ENCODE results near the gene ROS1. TPM values are rescaled to one million over a fixed set of nuclear protein-coding genes. Genes with fewer than 3 reads are reported as not detected.

The ROS1 gene
- total RNA-seq, 4 donors from 2014 or later: not detected

DNA sequence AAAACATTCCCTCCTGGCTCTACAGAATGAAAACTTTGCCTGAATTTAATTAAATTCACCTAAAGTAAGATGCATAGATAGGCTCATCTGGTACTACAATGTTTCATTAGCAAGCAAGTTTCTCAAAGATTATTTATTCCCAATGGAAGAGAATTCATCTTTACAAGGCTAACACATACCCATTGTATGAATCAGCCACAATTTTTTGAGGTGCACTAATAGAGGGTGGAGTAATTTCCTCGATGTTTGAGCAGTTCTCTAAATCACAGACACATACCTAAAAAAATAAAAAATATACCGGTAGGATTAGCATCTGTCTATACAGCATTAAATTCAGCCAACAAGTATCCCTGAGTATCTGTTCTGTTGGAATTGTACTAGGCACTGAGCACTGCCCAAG is 32.7 kb downstream of the ROS1 start:
- no peak for ATAC-seq
- no peak overlapping the region for H3K27ac ChIP-seq
- in situ Hi-C loops (cut with MboI; ENCODE audit: low sequenced_read_pairs in 4 of 4) (no loop called here), intact Hi-C loops (cut with DNase I; ENCODE audit: low total_unique reads) (loop anchor here (10.0 kb wide), 2 partner anchors 258 to 418 kb away; no protein-coding TSS in a partner anchor)
- no peaks in the 10 kb centered on the region for H3K27me3 ChIP-seq
- H3K36me3 ChIP-seq: no peaks in the 10 kb centered on the region
- no peak overlapping the region for H3K4me3 ChIP-seq
- DNase-seq: no peak
- TF ChIP-seq, protein P1, sequence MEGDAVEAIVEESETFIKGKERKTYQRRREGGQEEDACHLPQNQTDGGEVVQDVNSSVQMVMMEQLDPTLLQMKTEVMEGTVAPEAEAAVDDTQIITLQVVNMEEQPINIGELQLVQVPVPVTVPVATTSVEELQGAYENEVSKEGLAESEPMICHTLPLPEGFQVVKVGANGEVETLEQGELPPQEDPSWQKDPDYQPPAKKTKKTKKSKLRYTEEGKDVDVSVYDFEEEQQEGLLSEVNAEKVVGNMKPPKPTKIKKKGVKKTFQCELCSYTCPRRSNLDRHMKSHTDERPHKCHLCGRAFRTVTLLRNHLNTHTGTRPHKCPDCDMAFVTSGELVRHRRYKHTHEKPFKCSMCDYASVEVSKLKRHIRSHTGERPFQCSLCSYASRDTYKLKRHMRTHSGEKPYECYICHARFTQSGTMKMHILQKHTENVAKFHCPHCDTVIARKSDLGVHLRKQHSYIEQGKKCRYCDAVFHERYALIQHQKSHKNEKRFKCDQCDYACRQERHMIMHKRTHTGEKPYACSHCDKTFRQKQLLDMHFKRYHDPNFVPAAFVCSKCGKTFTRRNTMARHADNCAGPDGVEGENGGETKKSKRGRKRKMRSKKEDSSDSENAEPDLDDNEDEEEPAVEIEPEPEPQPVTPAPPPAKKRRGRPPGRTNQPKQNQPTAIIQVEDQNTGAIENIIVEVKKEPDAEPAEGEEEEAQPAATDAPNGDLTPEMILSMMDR (IDR thresholded peaks at IDR 0.05 in 4 of 5, conservative IDR thresholded peaks at IDR 0.05 in 1 of 5): no peak
- TF ChIP-seq POLR2A (IDR thresholded peaks at IDR 0.05): no peak
- H3K9me3 ChIP-seq: no peaks in the 10 kb centered on the region
- H3K4me1 ChIP-seq: peaks cover 7 to 11% of the 10 kb centered on the region in 2 donors

- intact Hi-C loops (cut with DNase I; ENCODE audit: low total_unique reads): loop anchor here (10.0 kb wide), 2 partner anchors 257 to 417 kb away; no protein-coding TSS in a partner anchor
- in situ Hi-C loops (cut with MboI; ENCODE audit: low sequenced_read_pairs in 4 of 4): no loop called here
- H3K36me3 ChIP-seq: no peaks in the 10 kb centered on the region
- no peak overlapping the region for H3K4me3 ChIP-seq
- DNase-seq (no peak), ATAC-seq (no peak)
- no peaks in the 10 kb centered on the region for H3K27me3 ChIP-seq
- H3K27ac ChIP-seq: no peak overlapping the region
- TF ChIP-seq, protein P1 (IDR thresholded peaks at IDR 0.05 in 4 of 5, conservative IDR thresholded peaks at IDR 0.05 in 1 of 5): no peak
- no peak for TF ChIP-seq POLR2A (IDR thresholded peaks at IDR 0.05)
- H3K4me1 ChIP-seq: peaks cover 7 to 11% of the 10 kb centered on the region in 2 donors
- no peaks in the 10 kb centered on the region for H3K9me3 ChIP-seq
Observed at GRCh38 chr6:117391874-117392583, 33.7 kb downstream of the ROS1 start.

DNA sequence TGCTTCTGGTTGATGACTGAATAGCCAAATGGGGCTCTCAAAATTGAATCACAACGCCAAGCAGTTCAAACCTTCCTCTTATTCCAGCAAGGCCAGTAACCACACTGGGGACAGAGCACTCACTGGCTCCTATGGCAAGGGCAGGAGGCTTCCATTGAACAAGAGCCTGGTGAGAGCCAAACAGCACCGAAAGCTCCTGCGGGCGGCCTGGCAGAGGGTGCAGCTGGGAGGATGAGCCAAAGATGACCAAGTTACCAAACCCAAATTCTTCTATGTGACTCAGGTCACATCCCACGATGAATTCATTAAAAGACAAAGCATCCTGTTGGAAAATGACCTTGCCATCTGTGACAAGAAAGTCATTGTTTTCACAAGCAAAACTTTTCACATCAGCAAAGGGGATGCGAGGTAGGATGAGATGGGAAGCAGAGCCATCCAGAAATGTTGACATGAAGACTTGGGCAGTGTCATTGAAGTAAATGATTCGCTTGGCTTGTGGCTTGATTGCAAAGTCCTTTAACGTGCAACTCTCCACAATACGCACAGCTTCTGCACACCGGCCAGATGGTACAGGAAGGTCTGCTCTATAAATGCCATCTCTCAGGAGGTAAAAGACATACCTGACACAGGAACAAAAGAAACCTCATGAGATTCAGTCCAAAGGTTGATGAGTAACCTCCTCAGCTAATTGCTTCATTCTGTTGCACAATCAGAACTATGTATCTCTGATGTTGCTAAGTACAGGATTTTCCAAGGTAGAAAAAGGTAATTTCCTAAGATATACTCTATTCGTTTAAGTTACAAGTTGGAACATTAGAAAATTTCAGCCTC is 36.3 kb downstream of the ROS1 start:
- in situ Hi-C loops (cut with MboI; ENCODE audit: low sequenced_read_pairs in 4 of 4) (no loop called here), intact Hi-C loops (cut with DNase I; ENCODE audit: low total_unique reads) (loop anchor here (10.0 kb wide), 2 partner anchors 255 to 415 kb away; no protein-coding TSS in a partner anchor)
- H3K36me3 ChIP-seq: no peaks in the 10 kb centered on the region
- DNase-seq (no peak), ATAC-seq (no peak)
- H3K9me3 ChIP-seq: no peaks in the 10 kb centered on the region
- no peak for TF ChIP-seq POLR2A (IDR thresholded peaks at IDR 0.05)
- TF ChIP-seq, protein P1 (IDR thresholded peaks at IDR 0.05 in 4 of 5, conservative IDR thresholded peaks at IDR 0.05 in 1 of 5): no peak
- H3K27ac ChIP-seq: no peak overlapping the region
- H3K4me3 ChIP-seq: no peak overlapping the region
- no peaks in the 10 kb centered on the region for H3K4me1 ChIP-seq
- H3K27me3 ChIP-seq: no peaks in the 10 kb centered on the region

DNA sequence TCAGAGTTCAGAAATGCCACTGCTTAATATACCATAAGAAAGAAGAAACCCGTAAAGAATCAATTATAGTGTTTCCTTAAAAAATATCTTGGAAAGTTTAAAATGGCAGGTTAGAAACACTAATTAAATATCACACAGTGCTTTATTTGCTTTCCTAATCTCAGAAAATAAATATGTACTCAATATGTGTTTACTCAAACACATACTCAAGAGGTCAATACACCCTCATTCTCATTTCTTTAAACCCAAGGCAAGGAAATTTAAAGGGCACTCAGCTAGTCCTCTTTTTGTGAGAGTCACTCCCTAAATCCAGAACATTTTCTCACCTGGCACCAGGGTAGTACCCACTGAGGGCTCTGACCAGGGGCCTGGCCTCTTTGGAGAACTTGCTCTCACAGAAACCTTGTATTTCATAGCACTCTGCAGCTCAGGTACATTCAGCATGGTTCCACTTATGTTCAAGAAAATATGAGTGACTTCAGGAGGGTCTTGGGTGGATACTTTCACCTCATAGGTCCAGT is 38.2 kb downstream of the ROS1 start:
- DNase-seq: no peak
- Histone ChIP-seq H3K4me1 (no peaks in the 10 kb centered on the region), H3K36me3 (no peaks in the 10 kb centered on the region), H3K27me3 (no peaks in the 10 kb centered on the region), H3K4me3 (no peak overlapping the region), H3K9me3 (no peaks in the 10 kb centered on the region), H3K27ac (no peak overlapping the region)
- in situ Hi-C loops (cut with MboI; ENCODE audit: low sequenced_read_pairs in 4 of 4): no loop called here
- ATAC-seq: no peak
- TF ChIP-seq POLR2A (IDR thresholded peaks at IDR 0.05): no peak
- TF ChIP-seq, protein P1 (IDR thresholded peaks at IDR 0.05 in 4 of 5, conservative IDR thresholded peaks at IDR 0.05 in 1 of 5): no peak
- intact Hi-C loops (cut with DNase I; ENCODE audit: low total_unique reads): no loop called here

All from gastrocnemius medialis (tissue), 4 donors.